HG02943 (cell line): ENCODE data around the gene TLE3.

Source experiments
- ATAC-seq: cut with Tn5 transposase; IDR thresholded peaks from one replicate; pipeline ENCODE4 v1.9.1; 2021; ENCODE audit warnings: mild to moderate bottlenecking, low read depth, moderate library complexity; ENCODE audit not compliant: unreplicated experiment

TLE3 gene

GRCh38 chr15:70066004-70066403, 31.7 kb downstream of the TLE3 start:
- ATAC-seq = no peak

- no peak for ATAC-seq
Observed at GRCh38 chr15:70065006-70065722, 32.6 kb downstream of the TLE3 start.

GRCh38 chr15:70064441-70064840, 33.3 kb downstream of the TLE3 start:
- ATAC-seq = no peak

- ATAC-seq = no peak
Observed at GRCh38 chr15:70063980-70064379, 33.7 kb downstream of the TLE3 start.

GRCh38 chr15:70063261-70063925, 34.3 kb downstream of the TLE3 start:
- ATAC-seq = no peak

- ATAC-seq = no peak
Observed at GRCh38 chr15:70062321-70062956, 35.3 kb downstream of the TLE3 start.

- ATAC-seq = no peak
Observed at GRCh38 chr15:70061696-70062270, 35.9 kb downstream of the TLE3 start.

- no peak for ATAC-seq
Observed at GRCh38 chr15:70060993-70061305, 36.8 kb downstream of the TLE3 start.

GRCh38 chr15:70060214-70060992, 37.3 kb downstream of the TLE3 start:
- no peak for ATAC-seq

GRCh38 chr15:70059476-70060213, 38.1 kb downstream of the TLE3 start:
- no peak for ATAC-seq

GRCh38 chr15:70058642-70059360, 38.9 kb downstream of the TLE3 start:
- no peak for ATAC-seq

GRCh38 chr15:70057931-70058641, 39.6 kb downstream of the TLE3 start:
- no peak for ATAC-seq

GRCh38 chr15:70056091-70056680, 41.5 kb downstream of the TLE3 start:
- ATAC-seq = no peak

GRCh38 chr15:70055601-70056051, 42.1 kb downstream of the TLE3 start:
- no peak for ATAC-seq

- ATAC-seq = no peak
Observed at GRCh38 chr15:70054884-70055387, 42.8 kb downstream of the TLE3 start.

GRCh38 chr15:70054366-70054765, 43.4 kb downstream of the TLE3 start:
- no peak for ATAC-seq

GRCh38 chr15:70053716-70054229, 43.9 kb downstream of the TLE3 start:
- ATAC-seq = no peak
